ENCODE data around the gene P2RY14. TPM values are rescaled to one million over a fixed set of nuclear protein-coding genes. Genes with fewer than 3 reads are reported as not detected.

Gene P2RY14
- total and polyA plus RNA-seq, 2 donors (not counting 3 experiments of a cell fraction or from before 2014, with no cell fraction given): not detected

- no TSS peak for BruUV-seq (replicated peaks)
- H4K20me1 ChIP-seq (replicated peaks; ENCODE audit: control insufficient read depth, extremely low read depth, insufficient read depth, low read length): no peaks in the 10 kb centered on the region
- CTCF ChIA-PET: interaction anchor here (1.4 kb wide), 1 partner anchor 15 kb away, joined by 3 read pairs; no protein-coding TSS in a partner anchor
- DNase-seq (ENCODE audit: low read depth, low spot score): no peak
- no peak overlapping the region for H3K4me3 ChIP-seq (replicated peaks in 1 of 3; ENCODE audit: insufficient read depth in 1 of 3, low read depth in 1 of 3, low read length in 3 of 3)
- H3K9me3 ChIP-seq (replicated peaks; ENCODE audit: control insufficient read depth, insufficient read depth, low read length): no peaks in the 10 kb centered on the region
- H3K4me1 ChIP-seq (ENCODE audit: control insufficient read depth, extremely low read depth, insufficient read depth, low read length): no peaks in the 10 kb centered on the region
- intact Hi-C loops (cut with micrococcal nuclease): no loop called here
- POLR2A ChIA-PET: no interaction called here
- peaks cover 0 to 2% of the 10 kb centered on the region in 2 experiments for H3K27me3 ChIP-seq (ENCODE audit: control insufficient read depth in 2 of 2, insufficient read depth in 2 of 2, low read length in 2 of 2)
- no peaks in the 10 kb centered on the region for H3K36me3 ChIP-seq (ENCODE audit: control insufficient read depth in 2 of 2, extremely low read depth in 1 of 2, insufficient read depth in 2 of 2, low read length in 2 of 2)
- H3K9ac ChIP-seq (replicated peaks; ENCODE audit: extremely low read depth, insufficient read depth, low read length): no peak overlapping the region
- H3K27ac ChIP-seq (ENCODE audit: insufficient read depth, low read depth, low read length): no peak overlapping the region
- H2AFZ ChIP-seq (ENCODE audit: low read depth, low read length): no peak overlapping the region
- dilution Hi-C loops (cut with MboI; ENCODE audit: extremely low pct_ligation_motif_present, low sequenced_read_pairs): no loop called here
- no peak overlapping the region for H3K4me2 ChIP-seq (ENCODE audit: insufficient read depth, low read length)
- FAIRE-seq: no peak
- TF ChIP-seq EZH2 (IDR thresholded peaks at IDR 0.05; ENCODE audit: borderline replicate concordance, low read depth, low read length, severe bottlenecking): no peak
- no peak for TF ChIP-seq MAX (IDR thresholded peaks at IDR 0.05; ENCODE audit: insufficient read depth, insufficient read length)
- TF ChIP-seq CTCF (IDR thresholded peaks at IDR 0.05; ENCODE audit: extremely low read depth in 1 of 2, insufficient read depth in 1 of 2, low read depth in 1 of 2, low read length in 2 of 2): no peak
- no peak for TF ChIP-seq GATA2 (IDR thresholded peaks at IDR 0.05; ENCODE audit: insufficient read depth, insufficient read length, low read depth, low read length)
- H3K9me1 ChIP-seq (replicated peaks; ENCODE audit: control insufficient read depth, extremely low read depth, insufficient read depth, low read length): no peaks in the 10 kb centered on the region
- no peaks in the 10 kb centered on the region for H3K79me2 ChIP-seq (ENCODE audit: control insufficient read depth, insufficient read depth, low read length)
These were observed 31.2 kb upstream of the P2RY14 start for GRCh38 chr3:151309566-151309965.

Measured in endothelial cell of umbilical vein (primary cell).